HepG2 (cell line): Measurements from ENCODE around the gene LITAF. TPM values are rescaled to one million over a fixed set of nuclear protein-coding genes. Genes with fewer than 3 reads are reported as not detected.

Experiments
- ATAD3A ChIP-seq: sonication (generic); formaldehyde crosslinking; IDR thresholded peaks from 2 replicates; pipeline ENCODE4 v1.4.0; 2020; ENCODE audit warnings: missing genetic modification reagents
- CREB3 ChIP-seq: sonication (generic); formaldehyde crosslinking; IDR thresholded peaks from 2 replicates; pipeline ENCODE4 v1.5.0; 2020; ENCODE audit warnings: missing genetic modification reagents
- GRHL1 ChIP-seq: sonication (generic); formaldehyde crosslinking; conservative IDR thresholded peaks from 2 replicates; pipeline ENCODE4 v1.8.0; 2022; ENCODE audit warnings: missing genetic modification reagents
- HOXA5 ChIP-seq: sonication (generic); formaldehyde crosslinking; IDR thresholded peaks from 2 replicates; pipeline ENCODE4 v1.4.0; 2020; ENCODE audit warnings: missing genetic modification reagents
- JUND ChIP-seq: sonication (generic); formaldehyde crosslinking; IDR thresholded peaks from 2 replicates; pipeline ENCODE4 v1.8.0; 2022; ENCODE audit warnings: mild to moderate bottlenecking, missing genetic modification reagents
- MTA3 ChIP-seq: sonication (generic); formaldehyde crosslinking; IDR thresholded peaks from 2 replicates; pipeline ENCODE4 v1.4.0; 2020; ENCODE audit warnings: missing genetic modification reagents
- MTF2 ChIP-seq: sonication (generic); formaldehyde crosslinking; IDR thresholded peaks from 2 replicates; pipeline ENCODE4 v1.5.0; 2020; ENCODE audit warnings: missing genetic modification reagents, borderline replicate concordance
- NCOR1 ChIP-seq: fragments of 200-600 bp; sonication (generic); IDR thresholded peaks from 2 replicates; pipeline ENCODE4 v1.7.0; 2017; ENCODE audit warnings: antibody characterized with exemption, low read length, borderline replicate concordance
- NFE2 ChIP-seq: sonication (generic); formaldehyde crosslinking; IDR thresholded peaks from 2 replicates; pipeline ENCODE4 v1.4.0; 2020; ENCODE audit warnings: missing genetic modification reagents
- SETDB1 ChIP-seq: sonication (generic); formaldehyde crosslinking; IDR thresholded peaks from 2 replicates; pipeline ENCODE4 v1.5.1; 2020; ENCODE audit warnings: missing genetic modification reagents, mild to moderate bottlenecking, borderline replicate concordance
- SP2 ChIP-seq: sonication (generic); formaldehyde crosslinking; IDR thresholded peaks from 2 replicates; pipeline ENCODE4 v1.5.1; 2020; ENCODE audit warnings: mild to moderate bottlenecking, missing genetic modification reagents
- STAT5B ChIP-seq: sonication (generic); formaldehyde crosslinking; IDR thresholded peaks from 2 replicates; pipeline ENCODE4 v1.4.0; 2020; ENCODE audit warnings: missing genetic modification reagents
- ZBTB20 ChIP-seq: sonication (generic); formaldehyde crosslinking; IDR thresholded peaks from 2 replicates; pipeline ENCODE4 v1.8.1; 2023; ENCODE audit warnings: missing genetic modification reagents, low read depth, mild to moderate bottlenecking, borderline replicate concordance
- ZBTB34 ChIP-seq: sonication (generic); formaldehyde crosslinking; IDR thresholded peaks from 2 replicates; pipeline ENCODE4 v1.8.0; 2022; ENCODE audit warnings: mild to moderate bottlenecking, missing genetic modification reagents
- ZFP36L2 ChIP-seq: sonication (generic); formaldehyde crosslinking; IDR thresholded peaks from 2 replicates; pipeline ENCODE4 v1.4.0; 2020; ENCODE audit warnings: missing genetic modification reagents
- ZNF343 ChIP-seq: sonication (generic); formaldehyde crosslinking; IDR thresholded peaks from 2 replicates; pipeline ENCODE4 v1.4.0; 2020; ENCODE audit warnings: mild to moderate bottlenecking, missing genetic modification reagents
- ZNF362 ChIP-seq: sonication (generic); formaldehyde crosslinking; IDR thresholded peaks from 2 replicates; pipeline ENCODE4 v1.4.0; 2020; ENCODE audit warnings: missing genetic modification reagents, mild to moderate bottlenecking, borderline replicate concordance
- ZNF501 ChIP-seq: sonication (generic); formaldehyde crosslinking; IDR thresholded peaks from 2 replicates; pipeline ENCODE4 v1.5.1; 2020; ENCODE audit warnings: mild to moderate bottlenecking, moderate library complexity, missing genetic modification reagents
- ZNF510 ChIP-seq: sonication (generic); formaldehyde crosslinking; IDR thresholded peaks from 2 replicates; pipeline ENCODE4 v1.4.0; 2020; ENCODE audit warnings: low read depth, mild to moderate bottlenecking, missing genetic modification reagents
- ZNF546 ChIP-seq: sonication (generic); formaldehyde crosslinking; conservative IDR thresholded peaks from 2 replicates; pipeline ENCODE4 v1.8.1; 2023; ENCODE audit warnings: mild to moderate bottlenecking, missing genetic modification reagents
- ZNF567 ChIP-seq: sonication (generic); formaldehyde crosslinking; IDR thresholded peaks from 2 replicates; pipeline ENCODE4 v1.8.1; 2023; ENCODE audit warnings: mild to moderate bottlenecking, missing genetic modification reagents, borderline replicate concordance
- ZSCAN12 ChIP-seq: sonication (generic); formaldehyde crosslinking; IDR thresholded peaks from 2 replicates; pipeline ENCODE4 v1.9.0; 2021; ENCODE audit warnings: mild to moderate bottlenecking, missing genetic modification reagents
- polyA plus RNA-seq, 8 experiments: library from polyadenylated mRNA; depleted of rRNA in 3 of 8; stranded (reverse) in 7 of 8; unstranded in 1 of 8; fragments of >200 nt; fragmentation: Illumina TruSeq in 4 of 8; extraction: Trizol in 4 of 8; gene quantifications; 2 replicates each; pipeline versions ENCODE4 v1.2.1 to v1.2.3, GENCODE V29; 2011 to 2016; ENCODE audit warnings: low read depth in 4 of 8, missing spikeins in 1 of 8, mixed read lengths in 1 of 8; ENCODE audit not compliant: insufficient read depth in 1 of 8
- total RNA-seq, 5 experiments: library from RNA; depleted of rRNA; stranded (reverse); fragments of >200 nt; fragmentation: Illumina TruSeq; extraction: Trizol; gene quantifications; 2 replicates each; pipeline ENCODE4 v1.2.3, GENCODE V29; 2016; ENCODE audit warnings: low read depth in 1 of 5
- TF ChIP-seq, protein P1 (sequence below): sonication (generic); formaldehyde crosslinking; IDR thresholded peaks from 2 replicates; pipeline ENCODE4 v1.5.0; 2020; ENCODE audit warnings: missing genetic modification reagents

Gene LITAF
- total and polyA plus RNA-seq, 2 of the 13 experiments (the other 11 are each of a cell fraction or from before 2014, with no cell fraction given): 80.1 to 141 TPM

- TF ChIP-seq STAT5B (CRISPR knock-in tag) (no peak), HOXA5 (CRISPR knock-in tag) (no peak), NCOR1 (no peak), ZSCAN12 (0 out of 2 replicates have a peak, but pooled peaks have one; percentile 8), ZNF510 (no peak), ATAD3A (CRISPR knock-in tag) (no peak), ZNF501 (CRISPR knock-in tag) (no peak), ZNF362 (CRISPR knock-in tag) (no peak), MTF2 (CRISPR knock-in tag) (no peak), SP2 (CRISPR knock-in tag) (peak; percentile 47; the same call in 1 of the 2 replicates), NFE2 (CRISPR knock-in tag) (no peak), GRHL1 (no peak), MTA3 (CRISPR knock-in tag) (no peak), ZNF343 (no peak), ZNF546 (0 out of 2 replicates have a peak, but pooled peaks have one; percentile 7), ZBTB34 (CRISPR knock-in tag) (no peak), SETDB1 (no peak), ZNF567 (CRISPR knock-in tag) (no peak), ZBTB20 (CRISPR knock-in tag) (no peak), JUND (CRISPR knock-in tag) (no peak), CREB3 (CRISPR knock-in tag) (no peak), ZFP36L2 (no peak)
- TF ChIP-seq, protein P1, sequence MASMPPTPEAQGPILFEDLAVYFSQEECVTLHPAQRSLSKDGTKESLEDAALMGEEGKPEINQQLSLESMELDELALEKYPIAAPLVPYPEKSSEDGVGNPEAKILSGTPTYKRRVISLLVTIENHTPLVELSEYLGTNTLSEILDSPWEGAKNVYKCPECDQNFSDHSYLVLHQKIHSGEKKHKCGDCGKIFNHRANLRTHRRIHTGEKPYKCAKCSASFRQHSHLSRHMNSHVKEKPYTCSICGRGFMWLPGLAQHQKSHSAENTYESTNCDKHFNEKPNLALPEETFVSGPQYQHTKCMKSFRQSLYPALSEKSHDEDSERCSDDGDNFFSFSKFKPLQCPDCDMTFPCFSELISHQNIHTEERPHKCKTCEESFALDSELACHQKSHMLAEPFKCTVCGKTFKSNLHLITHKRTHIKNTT (CRISPR knock-in tag): no peak
Observed at GRCh38 chr16:11586378-11586855, 302 bp downstream of the LITAF start (continued).
